Hematopoietic multipotent progenitor cell treated with erythropoietin and hydrocortisone succinate and interleukin-3 and kit ligand, for 17 days (in vitro differentiated cells): ENCODE data around the gene RGS7BP.
A peak's percentile ranks its signal among the peaks of the same experiment; 100 is the strongest.
"Not testable (repeated sequence)": the region's sequence is repeated elsewhere in the genome, so short reads cannot be mapped to it uniquely, and the experiment has no call there.

ENCODE experiments used
- DNase-seq: peaks from one replicate; pipeline ENCODE4 v3.0.0-alpha.2; 2015; ENCODE audit warnings: low spot score

RGS7BP gene

DNA sequence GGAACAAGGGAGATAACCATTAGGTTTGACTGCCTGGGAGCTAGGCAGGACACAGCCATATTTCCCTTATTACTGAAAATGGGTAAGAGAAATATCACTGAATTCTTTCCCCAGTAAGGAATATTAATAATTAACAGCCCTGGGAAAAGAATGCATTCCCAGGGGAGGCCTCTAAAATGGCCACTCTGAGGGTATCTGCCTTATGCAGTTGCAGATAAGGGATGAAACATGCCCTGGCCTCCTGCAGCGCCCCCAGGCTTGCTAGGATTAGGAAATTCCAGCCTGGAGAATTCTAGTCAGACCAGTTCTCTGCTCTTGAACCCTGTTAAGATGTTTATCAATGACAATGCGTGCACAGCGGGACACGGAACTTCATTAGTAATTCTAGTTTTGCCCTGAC, 52.8 kb downstream of the RGS7BP start:
- DNase-seq: not testable (repeated sequence)

DNA sequence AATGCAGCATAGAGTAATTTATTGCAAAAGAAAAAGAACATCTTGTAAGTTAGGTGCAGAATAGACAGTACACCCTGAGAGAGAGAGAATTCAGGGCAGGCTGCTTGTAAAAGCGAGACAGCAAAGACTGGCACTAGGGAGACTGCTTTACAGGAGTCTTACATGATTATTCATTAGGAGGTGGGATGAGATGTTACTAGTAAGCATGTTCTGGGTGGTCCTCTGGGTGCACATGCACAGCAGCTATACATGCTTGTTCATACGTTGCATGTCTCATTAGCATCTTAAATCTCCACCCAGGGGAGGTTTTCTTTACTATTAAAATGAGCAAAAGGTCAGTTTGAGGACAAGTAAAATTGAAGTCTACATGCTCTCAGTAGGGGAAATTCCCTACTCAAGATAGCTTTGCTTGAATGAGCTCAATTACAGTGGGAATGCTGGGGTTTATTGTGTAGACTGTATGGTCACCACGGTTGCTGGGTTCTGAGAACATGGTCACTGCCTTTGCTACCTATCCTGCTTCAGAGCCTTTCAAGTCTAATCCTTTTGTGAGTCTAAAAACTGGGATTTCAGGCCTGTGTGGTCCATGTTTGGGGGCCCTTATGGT, 60.6 kb downstream of the RGS7BP start:
- DNase-seq: no peak

DNA sequence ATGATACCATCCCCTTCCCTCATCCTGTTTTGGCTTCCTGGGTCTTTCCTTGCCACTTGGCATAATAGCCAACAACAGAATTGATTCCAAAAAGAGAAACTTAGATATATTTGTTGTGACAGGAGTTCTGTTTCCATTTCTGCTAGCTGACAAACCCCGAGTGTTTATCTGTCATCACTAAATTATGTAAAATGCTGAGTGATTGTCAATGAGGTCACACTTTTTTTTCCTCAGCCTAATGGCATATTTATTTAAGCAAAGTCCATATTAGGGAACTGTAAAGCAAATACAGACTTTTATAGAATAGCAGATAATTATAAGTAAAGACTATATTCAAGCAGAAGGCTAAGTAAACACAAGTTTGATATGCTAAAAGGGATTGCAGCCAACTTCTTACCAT, 64.0 kb downstream of the RGS7BP start:
- DNase-seq: no peak

DNA sequence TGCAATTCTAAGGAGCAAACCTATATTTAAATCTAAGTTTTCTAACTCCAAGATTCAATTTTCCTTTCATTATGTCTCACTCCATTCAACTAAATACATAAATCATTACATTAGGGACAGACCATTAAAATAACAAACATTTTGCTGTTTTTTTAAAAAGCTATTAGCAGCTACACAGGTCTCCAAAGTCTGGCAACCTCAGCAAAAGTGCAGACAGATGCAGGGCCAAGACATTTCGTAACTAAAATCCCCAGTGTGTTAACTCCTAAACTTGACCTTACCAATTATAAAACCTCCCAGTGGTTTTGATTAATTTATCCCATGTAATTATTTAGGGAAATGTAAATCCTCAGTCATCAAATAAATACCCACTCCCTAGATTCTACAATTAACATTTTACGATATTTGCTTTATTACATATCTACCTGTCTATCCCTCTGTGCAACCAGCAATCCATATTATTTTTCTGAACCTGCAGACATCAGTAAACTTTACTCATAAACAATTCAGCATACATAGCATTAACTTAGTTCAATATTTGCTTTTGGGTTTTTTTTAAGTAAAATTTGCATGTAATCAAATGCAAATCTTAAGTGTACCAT, 64.7 kb downstream of the RGS7BP start:
- DNase-seq: no peak

DNA sequence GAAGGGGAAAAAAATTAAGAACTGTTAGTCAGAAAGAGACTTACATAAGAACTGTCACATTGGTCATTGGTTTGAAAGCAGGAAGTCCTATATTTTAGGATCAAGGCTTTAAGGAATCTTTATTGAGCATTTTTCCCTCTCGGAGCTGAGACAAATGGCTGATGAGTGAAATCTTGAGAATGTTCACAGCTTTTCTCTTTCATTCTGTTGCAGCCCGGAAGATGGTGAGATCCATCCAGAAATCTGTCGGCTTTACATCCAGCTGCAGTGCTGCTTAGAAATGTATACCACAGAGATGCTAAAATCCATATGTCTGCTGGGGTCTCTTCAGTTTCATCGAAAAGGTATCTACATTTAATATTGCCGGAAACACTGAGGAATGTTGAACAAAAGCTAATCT, 69.7 kb downstream of the RGS7BP start:
- no peak for DNase-seq

DNA sequence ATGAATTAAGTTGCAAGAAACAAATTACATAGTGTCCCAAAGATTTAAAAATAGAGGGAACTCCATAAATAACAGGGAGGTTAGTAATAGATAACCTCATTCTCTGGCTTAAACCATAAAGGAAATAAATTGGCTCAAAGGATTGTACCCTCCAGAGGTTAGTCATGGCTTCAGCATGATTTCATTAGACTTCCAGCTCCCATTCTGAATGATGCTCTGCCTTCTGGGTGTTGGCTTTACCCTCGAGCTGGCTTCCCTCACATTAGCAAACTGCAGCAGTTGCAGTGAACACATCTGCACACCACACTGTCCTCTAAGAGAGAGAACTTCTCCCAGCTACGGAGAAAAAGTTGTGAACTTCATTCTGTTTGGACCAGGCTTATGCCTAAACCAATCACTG, 70.4 kb downstream of the RGS7BP start:
- no peak for DNase-seq

DNA sequence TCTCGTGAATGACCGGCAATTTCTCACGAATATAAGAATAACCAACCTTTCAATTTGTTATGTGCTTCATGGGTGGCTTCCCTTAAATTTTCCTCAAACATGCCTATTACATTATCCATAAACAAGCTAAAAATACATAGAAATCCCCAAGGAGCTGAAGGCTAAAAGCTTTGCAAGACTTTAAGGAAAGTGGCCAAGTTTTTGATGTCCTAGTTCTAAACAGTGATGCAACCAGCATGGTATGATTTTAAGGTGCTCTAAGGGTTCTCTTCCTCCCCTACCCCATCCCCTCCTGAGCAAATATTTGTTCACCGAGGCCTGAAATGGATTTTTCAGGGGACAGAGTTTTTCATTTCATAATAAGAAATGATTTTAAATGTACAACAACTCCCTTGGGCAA, 79.8 kb downstream of the RGS7BP start:
- DNase-seq: no peak

DNA sequence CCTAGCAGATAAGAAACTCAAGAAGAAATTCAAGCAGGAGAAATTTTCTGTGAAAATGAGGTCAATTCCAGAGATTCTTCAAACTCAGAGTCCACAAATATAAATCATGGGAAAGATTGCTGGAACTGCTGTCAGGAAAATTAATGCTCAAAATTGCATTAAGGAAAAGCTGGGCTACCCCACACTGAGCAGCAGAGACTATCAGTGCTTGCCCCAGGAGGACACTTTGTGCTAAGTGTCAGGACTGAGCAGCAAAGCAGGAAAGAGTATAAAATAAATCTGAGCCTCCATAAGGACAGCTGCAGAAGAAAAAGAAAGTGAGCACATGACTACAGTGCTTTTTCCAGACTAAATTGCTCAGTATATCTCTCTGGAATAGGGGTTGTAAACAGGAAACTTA, 81.6 kb downstream of the RGS7BP start:
- DNase-seq: no peak

DNA sequence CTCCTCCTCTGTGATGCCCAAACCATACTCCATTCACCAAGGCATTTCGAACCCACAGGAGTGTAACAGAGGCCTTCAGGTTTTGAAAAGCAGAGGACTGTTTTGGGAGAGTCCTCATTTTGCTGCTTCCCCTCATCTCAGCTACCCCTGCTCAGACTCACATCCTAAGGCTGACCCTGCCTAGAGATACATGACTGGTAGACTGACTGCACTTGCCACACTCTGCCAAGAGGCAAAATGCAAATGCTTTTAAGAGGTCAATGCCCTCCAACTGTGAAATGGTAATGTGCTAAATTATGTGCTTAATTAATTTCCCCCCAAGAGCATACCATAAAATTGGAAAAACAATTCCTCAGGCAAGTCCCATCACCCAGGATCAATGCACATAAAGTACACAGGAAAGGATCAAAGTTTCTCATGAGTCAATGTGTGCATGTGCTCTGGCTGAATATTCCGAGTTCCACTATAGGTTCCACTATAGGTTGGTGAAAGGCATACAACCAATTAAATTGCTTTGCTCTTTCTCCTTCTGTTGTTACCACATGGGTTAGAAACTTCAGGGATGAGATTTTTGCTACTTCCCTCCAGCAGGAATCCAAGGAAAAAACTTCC, 87.0 kb downstream of the RGS7BP start:
- no peak for DNase-seq

DNA sequence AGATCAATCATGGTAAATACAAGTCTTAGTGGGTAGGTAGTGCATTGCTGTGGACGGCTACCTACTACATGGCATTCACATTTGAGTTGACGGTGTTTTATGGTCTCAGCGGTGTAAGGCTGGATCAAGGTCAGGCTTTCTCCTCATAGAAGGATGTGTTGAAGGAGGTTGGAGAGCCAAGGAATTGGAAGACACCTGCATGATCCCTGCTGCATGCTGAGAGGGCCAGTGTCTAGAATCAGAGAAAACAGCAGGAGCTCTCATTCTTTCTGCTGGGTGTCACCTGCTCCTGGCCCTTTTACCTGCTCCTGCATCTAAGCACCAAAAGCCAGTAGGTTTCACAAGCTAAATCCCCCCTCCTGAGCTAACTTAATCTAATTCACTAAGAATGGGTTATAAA, 88.2 kb downstream of the RGS7BP start:
- no peak for DNase-seq

DNA sequence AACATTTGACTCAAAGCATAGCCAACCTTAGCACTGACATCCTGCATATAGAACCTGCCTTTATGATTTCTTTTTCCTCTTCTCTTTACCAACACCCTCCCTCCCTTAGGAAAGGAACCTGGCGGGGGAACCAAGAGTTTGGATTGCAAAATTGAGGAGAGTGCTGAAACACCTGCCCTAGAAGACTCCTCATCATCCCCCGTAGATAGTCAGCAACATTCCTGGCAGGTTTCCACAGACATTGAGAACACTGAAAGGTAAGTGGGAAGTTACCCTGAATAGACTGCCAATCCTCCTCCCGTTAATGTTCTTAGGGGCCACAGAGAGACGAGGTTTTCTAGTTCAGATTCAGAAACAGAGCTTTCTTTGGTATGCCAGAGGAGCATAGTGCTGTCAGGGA, 88.8 kb downstream of the RGS7BP start:
- no peak for DNase-seq

DNA sequence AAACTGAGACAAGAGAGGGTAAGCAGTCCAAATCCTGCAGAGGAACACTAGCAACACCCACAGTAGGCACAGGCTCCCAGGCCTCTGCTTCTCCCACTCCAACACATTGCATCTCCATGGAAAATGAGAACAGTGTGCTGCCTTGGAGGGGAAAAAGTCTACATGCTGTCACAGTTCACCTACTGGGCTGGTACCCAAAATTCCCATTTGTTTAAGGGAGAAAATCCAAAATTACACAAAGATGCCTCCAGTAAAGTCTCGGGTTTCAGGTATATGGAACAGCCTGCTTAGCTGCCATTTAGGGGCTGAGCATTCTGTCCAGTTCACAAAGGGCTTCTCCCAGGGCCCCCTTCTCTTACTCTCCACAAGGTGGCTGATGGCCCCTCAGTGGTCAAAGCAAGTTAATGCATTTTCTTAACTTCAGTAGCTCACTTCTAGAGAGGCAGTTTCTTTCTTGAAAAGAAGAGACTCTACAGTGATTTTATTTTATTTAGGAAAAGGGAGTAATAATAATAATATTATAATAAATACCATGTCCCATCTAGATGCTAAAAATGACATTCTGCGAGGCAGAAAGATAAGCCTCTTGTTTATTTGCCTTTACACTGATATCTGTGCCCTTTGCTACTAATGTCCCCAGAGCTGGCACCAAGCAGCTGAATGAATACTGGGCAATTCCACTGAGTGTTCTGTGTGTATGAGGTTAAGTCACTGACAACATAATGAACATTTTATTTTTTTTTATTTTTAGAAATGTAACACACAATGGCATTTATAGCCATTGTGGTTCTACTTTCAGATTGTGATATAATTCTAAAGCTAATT, 89.4 kb downstream of the RGS7BP start:
- DNase-seq: no peak

DNA sequence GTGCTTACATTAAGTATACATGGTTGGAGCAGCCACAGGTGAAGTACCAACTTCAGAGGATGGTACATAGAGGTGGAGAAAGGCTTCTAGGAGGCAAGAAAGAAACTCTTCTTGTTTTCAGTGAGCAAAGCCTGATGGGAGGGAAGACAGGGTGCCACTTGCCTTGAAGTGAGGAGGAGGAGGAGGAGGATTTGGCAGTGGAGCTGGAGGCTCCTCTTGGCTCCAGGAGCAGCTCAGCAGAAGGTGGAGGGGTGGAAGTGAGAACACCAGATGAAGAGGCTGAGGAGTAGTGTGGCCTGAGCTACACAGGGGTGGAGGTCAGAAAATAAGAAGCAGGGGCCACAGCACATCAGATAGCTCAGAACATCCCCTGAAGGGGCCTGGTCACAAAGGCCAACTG, 93.4 kb downstream of the RGS7BP start:
- DNase-seq: no peak

DNA sequence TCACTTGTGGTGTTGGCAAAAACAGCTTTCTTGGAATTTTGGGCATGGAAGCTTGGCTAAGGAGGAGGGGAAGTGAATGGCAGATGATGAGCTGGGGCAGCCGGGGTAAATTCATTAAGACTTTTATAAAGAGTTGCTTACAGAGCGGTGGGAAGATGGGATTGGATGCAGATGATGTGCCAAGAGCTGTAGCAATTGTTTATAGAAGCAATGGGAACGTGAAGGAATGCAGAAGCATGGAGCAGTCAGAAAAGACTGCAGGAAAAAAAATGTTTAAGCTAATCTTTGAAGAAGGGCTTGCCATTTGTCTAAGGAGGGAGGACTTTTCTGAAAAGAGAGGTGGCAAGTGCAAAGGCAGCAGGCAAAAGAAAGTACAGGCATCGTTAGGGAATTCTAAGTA, 97.9 kb downstream of the RGS7BP start:
- no peak for DNase-seq

DNA sequence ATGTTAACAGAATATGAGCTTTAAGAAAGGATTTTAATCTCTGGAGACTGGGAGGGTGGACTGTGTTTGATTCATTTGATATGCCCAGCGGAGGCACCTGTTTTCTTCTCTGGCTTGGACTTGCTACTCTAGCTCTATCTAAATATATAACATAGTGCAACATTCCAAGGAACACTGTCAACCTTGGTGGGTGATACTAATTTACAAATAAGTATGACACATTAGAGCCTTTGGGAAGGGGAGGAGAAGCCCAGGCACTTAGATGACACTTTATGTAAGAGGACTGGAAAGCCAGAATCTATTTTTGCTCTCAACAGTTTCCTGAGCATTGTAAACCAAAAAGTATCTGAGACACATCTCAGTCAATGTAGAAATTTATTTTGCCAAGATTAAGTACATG, 101.1 kb downstream of the RGS7BP start:
- no peak for DNase-seq

DNA sequence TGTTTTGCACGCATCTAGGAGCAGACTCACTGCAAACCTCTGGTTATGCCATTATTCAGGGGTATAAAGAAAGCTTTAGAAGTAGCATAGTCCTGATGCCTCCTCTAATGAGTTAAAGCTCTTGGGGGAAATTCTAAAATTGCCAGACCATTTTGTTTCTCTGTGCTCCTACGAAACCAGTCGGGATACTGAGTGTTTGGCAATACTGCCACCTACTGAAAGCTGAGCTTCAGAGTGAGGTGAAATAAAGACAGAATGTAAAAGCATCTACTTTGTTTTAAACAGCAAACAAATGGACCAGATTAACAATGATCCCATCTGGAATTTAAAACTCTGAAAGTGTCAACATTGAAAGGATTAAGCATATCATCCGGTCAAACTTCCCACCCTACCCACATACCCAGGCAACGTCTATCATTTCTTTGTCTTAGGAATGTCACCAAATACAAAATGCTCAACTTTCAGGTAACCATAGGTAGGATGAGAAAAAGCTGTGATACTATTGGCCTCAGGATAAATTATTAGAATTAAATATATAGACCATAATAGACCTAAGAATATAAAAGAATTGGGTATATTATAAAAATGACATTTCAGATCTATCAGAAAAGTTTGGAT, 106.6 kb downstream of the RGS7BP start:
- no peak for DNase-seq

DNA sequence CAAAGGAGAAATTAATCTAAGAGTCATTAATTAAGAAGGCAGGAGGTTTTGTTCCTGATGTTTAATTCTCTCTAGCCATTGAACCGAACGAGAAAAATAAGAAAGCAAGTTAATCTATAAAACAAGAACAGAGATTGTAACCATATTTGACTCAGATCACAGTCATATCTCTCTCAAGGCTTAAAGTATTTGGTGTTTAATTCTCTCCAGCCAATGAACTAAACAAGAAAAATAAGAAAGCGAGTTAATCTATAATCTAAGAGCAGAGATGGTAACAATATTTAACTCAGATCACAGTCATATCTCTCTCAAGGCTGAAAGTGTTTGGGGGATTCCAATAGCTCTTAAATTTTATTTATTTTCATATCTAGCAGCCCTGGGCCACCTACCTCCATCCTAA, 110.1 kb downstream of the RGS7BP start:
- no peak for DNase-seq

DNA sequence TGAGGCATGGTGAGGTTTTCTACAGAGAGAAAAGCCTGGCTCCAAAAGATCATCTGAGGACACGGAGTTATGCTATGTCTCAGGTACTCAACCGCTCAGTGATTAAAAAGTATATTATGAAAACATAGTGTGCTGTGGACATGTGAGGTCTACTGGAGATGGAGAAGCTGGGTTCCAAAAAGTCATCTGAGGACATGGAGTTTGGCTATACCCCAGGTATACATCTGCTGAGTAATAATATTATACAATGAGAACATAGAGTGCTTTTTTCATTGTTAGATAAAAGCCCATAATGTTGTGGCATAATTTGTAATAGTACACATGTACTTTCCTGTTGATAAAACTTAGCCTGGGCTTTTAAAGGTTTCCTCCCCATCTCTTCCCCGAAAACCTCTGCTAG, 113.8 kb downstream of the RGS7BP start:
- no peak for DNase-seq

DNA sequence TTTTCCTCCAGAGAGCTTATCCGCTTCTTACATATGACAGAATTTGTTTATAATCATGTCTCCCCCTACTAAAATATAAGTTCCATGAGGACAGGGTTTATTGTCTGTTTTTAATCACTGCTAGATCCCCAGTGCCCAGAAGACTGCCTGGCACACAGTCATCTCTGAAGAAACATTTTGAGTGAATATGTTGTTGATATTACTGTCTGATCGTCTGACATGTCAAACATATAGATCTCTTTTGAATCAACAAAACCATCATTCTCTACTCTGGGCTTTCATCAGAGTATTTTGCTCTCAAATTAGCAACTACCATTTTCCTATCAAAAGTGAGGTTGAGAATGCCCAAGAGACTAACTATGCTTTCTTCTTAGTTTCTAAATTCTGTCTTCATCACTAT, 117.2 kb downstream of the RGS7BP start:
- no peak for DNase-seq

DNA sequence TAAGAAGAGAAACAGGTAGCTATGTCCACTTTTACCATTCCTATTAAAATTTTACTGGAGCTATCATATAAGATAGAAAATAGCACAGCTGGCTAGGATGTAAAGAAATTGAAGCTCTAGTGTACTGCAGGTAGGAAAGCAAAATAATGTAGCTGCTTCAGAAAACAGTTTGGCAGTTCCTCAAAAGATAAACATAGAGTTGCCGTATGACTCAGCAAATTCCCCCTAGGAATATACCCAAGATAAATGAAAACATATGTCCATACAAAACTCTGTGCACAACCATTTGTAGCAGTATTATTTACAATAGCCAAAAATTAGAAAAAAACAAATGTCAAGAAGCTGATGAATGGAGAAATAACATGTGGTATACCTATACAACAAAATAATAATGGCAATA, 119.9 kb downstream of the RGS7BP start:
- DNase-seq: peak; percentile 9

DNA sequence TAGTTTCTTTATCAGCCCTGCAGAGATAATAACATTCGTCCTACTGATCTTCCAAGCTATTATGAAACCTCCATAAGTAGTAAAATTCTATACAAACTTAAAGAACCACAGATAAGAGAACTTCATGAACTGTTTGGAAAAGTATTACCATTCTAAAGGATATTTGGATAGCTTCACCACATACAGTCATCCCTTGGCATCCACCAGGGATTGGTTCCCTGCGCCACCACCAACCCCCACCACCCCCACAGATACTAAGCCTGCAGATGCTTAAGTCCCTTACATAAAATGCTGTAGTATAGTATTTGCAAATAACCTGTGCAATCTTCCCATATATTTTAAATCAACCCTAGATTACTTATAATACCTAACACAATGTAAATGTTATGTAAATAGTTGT, 123.1 kb downstream of the RGS7BP start:
- DNase-seq: no peak

DNA sequence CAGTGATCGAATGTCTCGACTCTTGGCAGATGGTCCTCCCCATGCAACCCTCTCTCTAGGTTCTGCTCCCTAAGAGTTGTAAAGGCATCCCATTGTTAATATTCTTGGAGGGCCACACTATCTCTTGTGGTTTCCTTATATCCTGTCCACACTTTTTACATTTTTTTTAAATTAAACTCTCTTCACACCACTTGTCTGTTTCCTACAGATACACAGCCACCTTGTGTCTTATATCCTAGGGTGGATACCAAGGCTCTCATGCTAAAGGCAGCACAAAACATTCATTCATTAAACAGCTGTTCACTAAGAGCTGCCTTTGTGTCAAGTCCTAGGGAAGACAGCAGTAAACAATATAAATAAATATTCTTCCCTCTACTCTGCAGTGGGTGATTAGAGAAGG, 124.0 kb downstream of the RGS7BP start:
- DNase-seq: no peak

DNA sequence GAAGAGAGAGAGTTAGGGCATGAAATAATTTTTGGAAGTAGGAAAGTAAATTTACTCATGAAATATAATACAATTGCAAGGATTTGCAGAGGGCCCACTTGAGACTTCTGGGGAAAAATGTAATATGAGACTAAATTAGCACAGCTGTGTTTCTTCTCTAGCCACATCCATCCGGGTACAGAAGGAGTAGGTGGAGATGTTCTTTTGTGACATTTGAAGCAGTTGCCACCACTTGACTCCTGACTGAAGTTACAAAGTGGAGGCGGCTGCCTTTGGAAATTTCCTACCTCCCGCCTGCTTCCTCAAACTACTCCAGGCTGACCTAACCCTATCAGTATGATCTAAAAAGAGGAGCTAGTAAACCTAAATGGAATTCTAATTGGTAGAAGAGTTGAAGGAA, 126.4 kb downstream of the RGS7BP start:
- DNase-seq: no peak
